ENCODE results near the gene PTPA. TPM values are rescaled to one million over a fixed set of nuclear protein-coding genes. Genes with fewer than 3 reads are reported as not detected.

PTPA gene
- polyA plus RNA-seq (2013, experiment 1 of 2) = 114 TPM
- 121 TPM for polyA plus RNA-seq (2013, experiment 2 of 2)

- peak within 1 kb of the TSS; percentile 96 for H3K9ac ChIP-seq (ENCODE audit: low read depth, low read length)
- under 1% methylated on average over 76 of the region's 77 CpGs for WGBS
- H3K4me3 ChIP-seq (ENCODE audit: low read length) = peak within 1 kb of the TSS; percentile 66
- H3K9me3 ChIP-seq (ENCODE audit: insufficient read depth, low read depth, low read length) = no peaks in the 10 kb centered on the region
- 0 out of 2 replicates have a peak, but pooled peaks cover 3% of the 10 kb centered on the region for H3K4me1 ChIP-seq (ENCODE audit: insufficient read depth, low read length)
- peaks cover 21% of the 10 kb centered on the region for H3K27me3 ChIP-seq (ENCODE audit: insufficient read depth, low read length)
- H3K27ac ChIP-seq (ENCODE audit: low read depth, low read length) = peak within 1 kb of the TSS; percentile 95
- no peaks in the 10 kb centered on the region for H3K36me3 ChIP-seq (ENCODE audit: insufficient read depth, low read length)
These were observed at the start of gene PTPA, which contains the start of gene CRAT for GRCh38 chr9:129110740-129111527. PTPA (plus strand) TSS chr9:129111415; CDS start chr9:129111601, 186 bp downstream. CRAT (minus strand) TSS chr9:129110793; CDS start chr9:129110509, 284 bp downstream.

- Histone ChIP-seq H3K9me3 (ENCODE audit: insufficient read depth, low read depth, low read length) (no peaks in the 10 kb centered on the region), H3K36me3 (ENCODE audit: insufficient read depth, low read length) (peaks cover 70% of the 10 kb centered on the region), H3K4me1 (ENCODE audit: insufficient read depth, low read length) (no peaks in the 10 kb centered on the region), H3K27ac (ENCODE audit: low read depth, low read length) (no peak overlapping the region), H3K27me3 (ENCODE audit: insufficient read depth, low read length) (no peaks in the 10 kb centered on the region), H3K4me3 (ENCODE audit: low read length) (no peak overlapping the region), H3K9ac (ENCODE audit: low read depth, low read length) (no peak overlapping the region)
- 91% methylated on average over 9 of the region's 9 CpGs for WGBS
These were observed 48.2 kb upstream of the PTPA start for GRCh38 chr9:129063061-129063460.

- 96% methylated on average over 8 of the region's 8 CpGs for WGBS
- Histone ChIP-seq H3K9ac (ENCODE audit: low read depth, low read length) (no peak overlapping the region), H3K36me3 (ENCODE audit: insufficient read depth, low read length) (peaks cover 66% of the 10 kb centered on the region), H3K4me1 (ENCODE audit: insufficient read depth, low read length) (no peaks in the 10 kb centered on the region), H3K27me3 (ENCODE audit: insufficient read depth, low read length) (no peaks in the 10 kb centered on the region), H3K9me3 (ENCODE audit: insufficient read depth, low read depth, low read length) (no peaks in the 10 kb centered on the region), H3K27ac (ENCODE audit: low read depth, low read length) (no peak overlapping the region), H3K4me3 (ENCODE audit: low read length) (no peak overlapping the region)
These were observed 46.7 kb upstream of the PTPA start for GRCh38 chr9:129064499-129064908.

- H3K4me3 ChIP-seq (ENCODE audit: low read length) = no peak overlapping the region
- H3K4me1 ChIP-seq (ENCODE audit: insufficient read depth, low read length) = peaks cover 15% of the 10 kb centered on the region
- 94% methylated on average over 19 of the region's 19 CpGs for WGBS
- H3K27me3 ChIP-seq (ENCODE audit: insufficient read depth, low read length) = no peaks in the 10 kb centered on the region
- no peaks in the 10 kb centered on the region for H3K9me3 ChIP-seq (ENCODE audit: insufficient read depth, low read depth, low read length)
- peaks cover 46% of the 10 kb centered on the region for H3K36me3 ChIP-seq (ENCODE audit: insufficient read depth, low read length)
- no peak overlapping the region for H3K9ac ChIP-seq (ENCODE audit: low read depth, low read length)
- no peak overlapping the region for H3K27ac ChIP-seq (ENCODE audit: low read depth, low read length)
These were observed 43.1 kb upstream of the PTPA start for GRCh38 chr9:129068110-129068509.

- H3K9ac ChIP-seq (ENCODE audit: low read depth, low read length) = no peak overlapping the region
- H3K27ac ChIP-seq (ENCODE audit: low read depth, low read length) = no peak overlapping the region
- no peaks in the 10 kb centered on the region for H3K9me3 ChIP-seq (ENCODE audit: insufficient read depth, low read depth, low read length)
- H3K4me1 ChIP-seq (ENCODE audit: insufficient read depth, low read length) = peaks cover 15% of the 10 kb centered on the region
- H3K4me3 ChIP-seq (ENCODE audit: low read length) = no peak overlapping the region
- 93% methylated on average over 31 of the region's 31 CpGs for WGBS
- H3K27me3 ChIP-seq (ENCODE audit: insufficient read depth, low read length) = no peaks in the 10 kb centered on the region
- peaks cover 37% of the 10 kb centered on the region for H3K36me3 ChIP-seq (ENCODE audit: insufficient read depth, low read length)
These were observed 42.0 kb upstream of the PTPA start for GRCh38 chr9:129068990-129069861.

GRCh38 chr9:129069862-129070641 is 41.2 kb upstream of the PTPA start:
- Histone ChIP-seq H3K4me3 (ENCODE audit: low read length) (no peak overlapping the region), H3K36me3 (ENCODE audit: insufficient read depth, low read length) (peaks cover 30% of the 10 kb centered on the region), H3K27ac (ENCODE audit: low read depth, low read length) (no peak overlapping the region), H3K9ac (ENCODE audit: low read depth, low read length) (no peak overlapping the region), H3K9me3 (ENCODE audit: insufficient read depth, low read depth, low read length) (no peaks in the 10 kb centered on the region), H3K27me3 (ENCODE audit: insufficient read depth, low read length) (no peaks in the 10 kb centered on the region), H3K4me1 (ENCODE audit: insufficient read depth, low read length) (peaks cover 15% of the 10 kb centered on the region)
- 94% methylated on average over 25 of the region's 26 CpGs for whole genome bisulfite sequencing

- Histone ChIP-seq H3K9me3 (ENCODE audit: insufficient read depth, low read depth, low read length) (no peaks in the 10 kb centered on the region), H3K27ac (ENCODE audit: low read depth, low read length) (peak overlapping the region; percentile 79)
- WGBS = 46% methylated on average over 21 of the region's 21 CpGs
These were observed 40.3 kb upstream of the PTPA start for GRCh38 chr9:129070696-129071525.

GRCh38 chr9:129071526-129072126 is 39.6 kb upstream of the PTPA start:
- Histone ChIP-seq H3K9ac (ENCODE audit: low read depth, low read length) (no peak overlapping the region; the same call in 1 of the 2 replicates), H3K27me3 (ENCODE audit: insufficient read depth, low read length) (no peaks in the 10 kb centered on the region), H3K27ac (ENCODE audit: low read depth, low read length) (peak overlapping the region; percentile 79), H3K9me3 (ENCODE audit: insufficient read depth, low read depth, low read length) (no peaks in the 10 kb centered on the region), H3K4me3 (ENCODE audit: low read length) (peak overlapping the region; percentile 20; the same call in 1 of the 2 replicates), H3K36me3 (ENCODE audit: insufficient read depth, low read length) (peaks cover 20% of the 10 kb centered on the region), H3K4me1 (ENCODE audit: insufficient read depth, low read length) (peaks cover 15% of the 10 kb centered on the region)
- WGBS = 28% methylated on average over 10 of the region's 10 CpGs

More at GRCh38 chr9:129070696-129071525, 40.3 kb upstream of the PTPA start:
- H3K36me3 ChIP-seq (ENCODE audit: insufficient read depth, low read length) = peaks cover 23% of the 10 kb centered on the region
- no peak overlapping the region; the same call in 1 of the 2 replicates for H3K4me3 ChIP-seq (ENCODE audit: low read length)
- H3K9ac ChIP-seq (ENCODE audit: low read depth, low read length) = no peak overlapping the region
- H3K27me3 ChIP-seq (ENCODE audit: insufficient read depth, low read length) = no peaks in the 10 kb centered on the region
- peaks cover 15% of the 10 kb centered on the region for H3K4me1 ChIP-seq (ENCODE audit: insufficient read depth, low read length)

GRCh38 chr9:129072171-129072570 is 39.0 kb upstream of the PTPA start:
- H3K27me3 ChIP-seq (ENCODE audit: insufficient read depth, low read length) = no peaks in the 10 kb centered on the region
- peak overlapping the region; percentile 20; the same call in 1 of the 2 replicates for H3K4me3 ChIP-seq (ENCODE audit: low read length)
- no peaks in the 10 kb centered on the region for H3K9me3 ChIP-seq (ENCODE audit: insufficient read depth, low read depth, low read length)
- no peak overlapping the region; the same call in 1 of the 2 replicates for H3K9ac ChIP-seq (ENCODE audit: low read depth, low read length)
- WGBS = 48% methylated on average over 9 of the region's 9 CpGs
- peak overlapping the region; percentile 74; the same call in 1 of the 2 replicates for H3K27ac ChIP-seq (ENCODE audit: low read depth, low read length)
- peaks cover 15% of the 10 kb centered on the region for H3K4me1 ChIP-seq (ENCODE audit: insufficient read depth, low read length)
- peaks cover 18% of the 10 kb centered on the region for H3K36me3 ChIP-seq (ENCODE audit: insufficient read depth, low read length)
